HFF-Myc (cell line): ENCODE data around the gene SKI.
"Not testable (repeated sequence)": the region's sequence is repeated elsewhere in the genome, so short reads cannot be mapped to it uniquely, and the experiment has no call there.

ENCODE experiments used
- DNase-seq: peaks from one replicate; pipeline ENCODE4 v3.0.0-alpha.2; 2011; ENCODE audit warnings: low read depth; ENCODE audit errors: extremely low read depth
- H3K4me3 ChIP-seq: replicated peaks from 2 replicates; pipeline ENCODE4 v1.5.1; 2011; ENCODE audit warnings: low read depth, mild to moderate bottlenecking, control low read depth, low read length
- TF ChIP-seq, protein P1 (sequence below): IDR thresholded peaks from 2 replicates; pipeline ENCODE4 v1.5.1; 2012; ENCODE audit warnings: mild to moderate bottlenecking, low read depth, low read length, control low read depth; ENCODE audit errors: missing control alignments

SKI gene

DNA sequence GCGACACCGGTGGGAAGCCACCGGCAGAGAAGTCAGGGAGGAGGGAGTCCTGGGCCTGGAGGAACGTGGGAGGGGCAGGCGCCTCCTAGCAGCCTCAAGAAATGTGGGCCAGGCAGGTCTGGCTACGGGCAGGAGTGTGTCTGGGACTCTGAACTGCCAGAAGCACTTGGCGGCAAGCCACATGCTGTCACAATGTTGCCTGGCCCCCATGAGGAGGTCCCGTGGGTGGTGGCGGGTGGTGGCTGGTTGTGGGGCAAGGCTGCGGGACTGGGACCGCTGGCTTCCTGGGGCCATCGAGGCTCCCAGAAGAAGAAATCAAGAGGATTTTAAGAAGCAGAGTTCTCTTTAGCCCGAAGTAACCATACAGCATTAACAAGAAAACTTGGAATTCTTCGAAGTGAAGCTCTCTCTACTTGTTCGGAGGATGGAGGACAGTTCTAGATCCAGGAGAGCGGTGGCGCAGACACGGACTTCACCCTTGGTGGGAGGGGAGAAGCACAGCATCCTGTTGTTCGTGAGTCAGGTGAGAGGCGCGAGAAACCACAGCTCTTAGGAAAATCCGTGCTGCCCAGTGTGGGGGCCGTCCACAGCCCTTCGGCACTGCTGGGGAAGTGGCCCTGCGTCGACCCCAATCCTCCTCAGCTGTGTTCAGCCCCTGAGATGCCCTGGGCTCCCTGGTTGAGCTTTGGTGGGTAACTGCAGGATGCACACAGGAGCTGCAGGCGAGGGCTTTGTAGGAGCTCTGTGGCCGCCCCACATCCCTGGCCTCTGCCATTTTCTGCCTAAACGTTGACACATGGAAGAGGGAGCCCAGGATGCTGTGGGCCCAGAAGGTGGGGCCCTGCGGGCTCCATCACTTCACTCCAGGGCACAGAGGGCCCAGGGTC is 12.4 kb downstream of the SKI start:
- TF ChIP-seq, protein P1, sequence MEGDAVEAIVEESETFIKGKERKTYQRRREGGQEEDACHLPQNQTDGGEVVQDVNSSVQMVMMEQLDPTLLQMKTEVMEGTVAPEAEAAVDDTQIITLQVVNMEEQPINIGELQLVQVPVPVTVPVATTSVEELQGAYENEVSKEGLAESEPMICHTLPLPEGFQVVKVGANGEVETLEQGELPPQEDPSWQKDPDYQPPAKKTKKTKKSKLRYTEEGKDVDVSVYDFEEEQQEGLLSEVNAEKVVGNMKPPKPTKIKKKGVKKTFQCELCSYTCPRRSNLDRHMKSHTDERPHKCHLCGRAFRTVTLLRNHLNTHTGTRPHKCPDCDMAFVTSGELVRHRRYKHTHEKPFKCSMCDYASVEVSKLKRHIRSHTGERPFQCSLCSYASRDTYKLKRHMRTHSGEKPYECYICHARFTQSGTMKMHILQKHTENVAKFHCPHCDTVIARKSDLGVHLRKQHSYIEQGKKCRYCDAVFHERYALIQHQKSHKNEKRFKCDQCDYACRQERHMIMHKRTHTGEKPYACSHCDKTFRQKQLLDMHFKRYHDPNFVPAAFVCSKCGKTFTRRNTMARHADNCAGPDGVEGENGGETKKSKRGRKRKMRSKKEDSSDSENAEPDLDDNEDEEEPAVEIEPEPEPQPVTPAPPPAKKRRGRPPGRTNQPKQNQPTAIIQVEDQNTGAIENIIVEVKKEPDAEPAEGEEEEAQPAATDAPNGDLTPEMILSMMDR, result no peak
- no peak overlapping the region for H3K4me3 ChIP-seq
- no peak for DNase-seq

DNA sequence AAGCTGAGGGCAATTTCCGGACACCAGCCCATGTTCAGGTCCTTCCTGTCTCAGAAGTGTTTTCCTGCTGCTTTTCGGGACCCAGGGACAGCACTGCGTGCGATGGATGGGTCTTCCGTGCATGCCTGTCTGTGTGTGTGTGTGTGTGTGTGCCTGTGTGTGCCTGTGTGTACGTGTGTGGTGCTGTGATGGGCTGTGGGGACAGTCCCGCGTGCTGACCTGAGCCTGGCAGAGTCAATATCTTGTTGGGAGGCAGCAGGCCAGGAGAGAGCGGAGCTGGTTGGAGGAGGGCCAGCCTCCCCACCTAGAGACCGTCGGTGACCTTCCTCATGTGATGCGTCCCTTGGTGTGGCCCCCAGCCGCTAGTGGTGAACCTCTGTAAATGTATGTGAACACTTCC is 13.7 kb downstream of the SKI start:
- H3K4me3 ChIP-seq, result no peak overlapping the region
- TF ChIP-seq, protein P1, result no peak
- no peak for DNase-seq

DNA sequence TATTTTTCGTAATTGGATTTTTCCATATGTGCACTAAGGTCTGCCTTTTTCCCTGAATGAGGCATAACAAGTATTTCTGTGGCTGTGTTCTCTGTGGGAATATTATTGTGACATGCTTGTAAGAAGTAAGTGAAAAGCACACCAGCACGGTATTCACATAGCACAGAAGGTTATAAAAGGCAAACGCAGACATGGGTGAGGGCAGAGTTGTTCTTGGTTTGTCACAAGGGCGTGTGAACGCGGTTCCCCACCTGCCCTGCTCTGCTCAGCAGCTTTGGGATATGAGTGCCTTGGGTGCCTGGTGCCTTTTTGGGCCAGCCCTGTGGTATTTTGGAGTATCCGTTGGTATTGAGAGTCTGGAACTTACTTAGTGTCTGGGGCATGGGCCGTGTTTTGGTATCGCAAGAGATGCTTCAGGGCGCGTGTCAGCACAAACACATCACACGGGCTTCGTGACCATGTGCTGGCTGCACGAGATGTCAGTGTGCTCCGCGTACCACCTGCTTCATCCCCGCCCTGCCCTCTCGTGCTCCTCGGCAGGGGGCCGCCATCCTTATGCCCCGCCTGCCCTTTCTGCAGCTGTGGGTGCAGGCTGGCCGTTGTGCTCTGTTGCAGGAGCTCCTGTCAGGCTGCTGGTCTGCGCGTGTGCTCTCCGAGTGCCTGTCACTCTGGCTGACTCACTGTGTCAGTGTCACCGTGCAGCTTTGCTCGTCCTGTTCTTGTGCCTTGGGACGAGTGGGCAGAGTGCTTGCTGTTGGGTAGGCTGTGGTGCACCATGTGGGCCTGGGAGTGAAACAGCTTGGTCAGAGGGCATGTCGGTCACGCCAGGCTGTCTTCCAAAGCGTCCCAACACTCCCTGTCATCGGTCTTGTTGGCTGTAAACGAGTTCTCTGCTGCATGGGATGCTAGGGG is 15.0 kb downstream of the SKI start:
- TF ChIP-seq, protein P1, result no peak
- DNase-seq, result no peak
- H3K4me3 ChIP-seq, result no peak overlapping the region

DNA sequence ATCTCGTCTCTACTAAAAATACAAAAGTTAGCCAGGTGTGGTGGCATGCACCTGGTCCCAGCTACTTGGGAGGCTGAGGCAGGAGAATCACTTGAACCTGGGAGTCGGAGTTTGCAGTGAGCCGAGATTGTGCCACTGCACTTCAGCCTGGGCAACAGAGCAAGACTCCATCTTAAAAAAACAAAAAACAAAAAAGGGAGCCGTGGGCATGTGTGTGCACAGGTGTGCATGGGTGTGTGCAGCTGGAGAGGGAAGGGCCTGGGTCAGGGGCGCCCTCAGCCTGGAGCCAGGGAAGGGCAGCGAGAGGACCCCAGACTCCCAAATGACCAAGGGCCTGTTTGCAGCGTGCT is 18.9 kb downstream of the SKI start:
- H3K4me3 ChIP-seq, DNase-seq: not testable (repeated sequence)

DNA sequence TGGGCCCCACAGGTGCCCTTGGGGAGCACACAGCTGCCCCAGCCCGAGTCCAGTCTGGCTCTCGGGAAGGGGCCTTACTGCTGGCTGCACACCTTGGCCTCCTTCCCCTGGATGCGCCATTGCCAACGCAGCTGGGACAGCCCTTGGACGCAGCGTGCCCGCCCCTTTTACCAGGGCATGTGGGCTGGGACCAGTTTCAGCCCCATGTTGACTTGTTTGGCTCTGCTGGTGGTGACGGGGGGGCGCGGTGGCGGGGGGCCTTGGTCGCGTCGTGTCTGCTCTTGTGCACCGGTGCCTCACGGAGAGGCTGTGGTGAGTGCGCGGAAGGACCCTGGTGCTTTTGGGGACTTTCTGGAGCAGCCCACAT is 19.6 kb downstream of the SKI start:
- no peak for DNase-seq
- H3K4me3 ChIP-seq, result no peak overlapping the region
- TF ChIP-seq, protein P1, result no peak

DNA sequence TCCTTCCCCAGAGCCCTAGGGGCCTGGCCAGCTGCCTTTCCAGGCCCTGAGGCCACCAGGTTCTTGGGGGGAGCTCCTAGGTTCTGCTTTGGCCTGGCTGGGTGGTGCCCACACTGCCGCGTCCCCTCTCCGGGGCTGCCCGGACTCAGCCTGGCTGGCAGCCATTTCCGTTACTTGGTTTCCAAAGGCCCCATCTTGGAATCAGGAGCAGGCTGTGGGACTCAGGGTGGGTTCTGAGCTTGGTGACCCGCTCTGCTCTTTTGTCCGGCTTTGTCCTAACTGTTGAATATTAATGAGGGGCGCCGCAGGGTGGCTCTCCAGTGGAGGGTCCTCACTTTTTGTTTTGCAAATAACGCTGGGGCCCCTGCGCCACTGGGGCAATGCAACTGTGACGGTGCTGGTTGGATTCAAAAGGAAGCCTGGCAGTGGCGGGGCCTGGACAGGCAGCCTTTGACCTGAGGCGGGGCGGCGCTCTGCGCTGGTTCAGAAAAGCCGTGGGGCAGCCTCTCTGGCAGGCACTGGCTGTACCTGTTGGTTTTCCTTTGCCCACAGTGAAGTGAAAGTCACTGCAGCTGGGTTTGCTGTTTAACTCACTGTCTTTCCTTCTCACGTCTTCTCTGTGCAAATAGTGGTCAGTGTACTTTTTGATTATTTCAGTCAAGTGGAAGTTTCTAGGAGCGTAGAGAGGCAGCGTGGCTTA is 20.2 kb downstream of the SKI start:
- no peak for DNase-seq
- TF ChIP-seq, protein P1, result no peak
- H3K4me3 ChIP-seq, result no peak overlapping the region
